Ovary (tissue), 9 donors: ENCODE data around the gene FARP2. TPM values are rescaled to one million over a fixed set of nuclear protein-coding genes. Genes with fewer than 3 reads are reported as not detected.

Experiments
- DNase-seq, 5 donors: peaks; one replicate each; pipeline ENCODE4 v3.0.0-alpha.2; 2019 to 2020
- H3K27ac ChIP-seq, 2 donors: fragments of 200-600 bp; one replicate each; pipeline versions ENCODE4 v1.5.1 to v1.8.0; 2019 to 2022
- H3K27me3 ChIP-seq: fragments of 200-600 bp; one replicate; pipeline ENCODE4 v1.8.0; 2022
- H3K36me3 ChIP-seq: fragments of 200-600 bp; sonication (generic); one replicate; pipeline ENCODE4 v1.5.1; 2019
- H3K4me1 ChIP-seq: one replicate; pipeline ENCODE4 v1.8.1; 2013; ENCODE audit warnings: mild to moderate bottlenecking, moderate library complexity; ENCODE audit not compliant: insufficient read depth
- H3K4me3 ChIP-seq: fragments of 200-600 bp; sonication (generic); one replicate; pipeline ENCODE4 v1.5.1; 2017
- H3K9me3 ChIP-seq, 2 donors: fragments of 200-600 bp in 1 of 2; sonication (generic) in 1 of 2; one replicate each; pipeline versions ENCODE4 v1.5.1 to v1.8.1; 2013 to 2019; ENCODE audit warnings: mild to moderate bottlenecking in 1 of 2, moderate library complexity in 1 of 2
- EP300 ChIP-seq: sonication (generic); formaldehyde crosslinking; IDR thresholded peaks from one replicate; pipeline ENCODE4 v1.6.1; 2017; ENCODE audit warnings: antibody characterized with exemption
- POLR2A ChIP-seq: fragments of 450-650 bp; IDR thresholded peaks from one replicate; pipeline ENCODE4 v1.6.1; 2017; ENCODE audit warnings: antibody characterized with exemption, mild to moderate bottlenecking, moderate library complexity
- WGBS, 3 donors: extraction: QIAGEN DNeasy Blood & Tissue Kit in 1 of 3; methylation state at CpG; one replicate each; pipeline versions ENCODE4 v1.1.5 to v1.1.7; 2013 to 2017; 5-methylcytosine and 5-hydroxymethylcytosine counted together
- intact Hi-C, 4 donors: fragments of 100-400 bp; cut with DNase I; formaldehyde crosslinking; loops; one replicate each; pipeline versions ENCODE4 v1.11.0 to v1.15.1; 2022 to 2023
- polyA plus RNA-seq, 2 donors: library from polyadenylated mRNA; stranded (reverse); fragments of 200-250 nt in 1 of 2; fragments of 350-450 nt in 1 of 2; fragmentation: Illumina TruSeq in 1 of 2; extraction: RNeasy Lipid Tissue Mini Kit (QIAGEN cat#74804) in 1 of 2; gene quantifications; one replicate each; pipeline ENCODE4 v1.2.3, GENCODE V29; 2013 to 2014
- total RNA-seq, 7 donors: library from RNA; depleted of rRNA in 2 of 7; stranded (reverse); fragments of >200 nt in 2 of 7; fragmentation: NEBNext Ultra II Directional in 3 of 7; extraction: Animal tissue kit (Norgen Biotek cat#: 25700) in 3 of 7; gene quantifications; one replicate each; pipeline versions ENCODE4 v1.1.0 to v1.2.4, GENCODE V29; 2016 to 2023
- TF ChIP-seq, protein P1 (sequence below), 3 donors: fragments of 450-650 bp in 2 of 3; fragments of 200-600 bp in 1 of 3; IDR thresholded peaks; one replicate each; pipeline versions ENCODE4 v1.5.1 to v1.8.0; 2016 to 2022; ENCODE audit warnings: antibody characterized with exemption in 3 of 3, mild to moderate bottlenecking in 1 of 3
- donor health status: DM: no; HTN: no; CAD: no; lungs with moderate emphysema.
- donor health status: DM: no; HTN: no; CAD: no.
- donor health status: Bipolar disorder and iron deficiency.
- donor health status: DM: yes; HTN: yes; CAD: no.
- donor health status: DM: no; HTN: no; CAD: no.
- donor health status: DM: yes; HTN: yes; CAD: no.

Gene FARP2
- total and polyA plus RNA-seq, 9 donors, result 13.5 to 62.1 (median 39.5) TPM

DNA sequence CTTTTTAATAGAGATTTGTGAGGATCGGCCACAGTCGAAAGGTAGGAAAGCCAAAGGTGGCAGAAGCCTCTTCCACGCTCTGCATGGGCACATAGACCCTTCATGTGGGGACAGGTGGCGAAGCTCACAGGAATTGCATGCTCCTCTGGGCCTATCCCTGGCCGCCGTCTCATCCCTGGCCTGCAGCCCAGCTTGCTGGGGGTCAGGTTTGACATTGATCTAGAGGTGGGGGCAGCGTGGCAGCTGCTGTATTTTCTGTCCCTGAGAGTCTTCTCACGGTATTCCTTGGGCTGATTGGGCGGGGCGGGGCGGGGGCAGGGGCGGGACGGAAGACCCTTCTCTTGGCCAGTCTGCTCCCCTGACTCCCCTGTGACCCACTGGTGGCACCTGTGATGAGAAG lies 103.4 kb downstream of the FARP2 start:
- Histone ChIP-seq H3K4me1 (no peaks in the 10 kb centered on the region), H3K4me3 (no peak overlapping the region), H3K27me3 (no peaks in the 10 kb centered on the region), H3K27ac (no peak overlapping the region), H3K36me3 (no peaks in the 10 kb centered on the region), H3K9me3 (no peaks in the 10 kb centered on the region)
- 91 to 92% (median 91%) methylated on average over 7 to 13 of the region's 13 CpGs for WGBS, 3 donors
- TF ChIP-seq POLR2A (no peak), EP300 (no peak)
- TF ChIP-seq, protein P1, sequence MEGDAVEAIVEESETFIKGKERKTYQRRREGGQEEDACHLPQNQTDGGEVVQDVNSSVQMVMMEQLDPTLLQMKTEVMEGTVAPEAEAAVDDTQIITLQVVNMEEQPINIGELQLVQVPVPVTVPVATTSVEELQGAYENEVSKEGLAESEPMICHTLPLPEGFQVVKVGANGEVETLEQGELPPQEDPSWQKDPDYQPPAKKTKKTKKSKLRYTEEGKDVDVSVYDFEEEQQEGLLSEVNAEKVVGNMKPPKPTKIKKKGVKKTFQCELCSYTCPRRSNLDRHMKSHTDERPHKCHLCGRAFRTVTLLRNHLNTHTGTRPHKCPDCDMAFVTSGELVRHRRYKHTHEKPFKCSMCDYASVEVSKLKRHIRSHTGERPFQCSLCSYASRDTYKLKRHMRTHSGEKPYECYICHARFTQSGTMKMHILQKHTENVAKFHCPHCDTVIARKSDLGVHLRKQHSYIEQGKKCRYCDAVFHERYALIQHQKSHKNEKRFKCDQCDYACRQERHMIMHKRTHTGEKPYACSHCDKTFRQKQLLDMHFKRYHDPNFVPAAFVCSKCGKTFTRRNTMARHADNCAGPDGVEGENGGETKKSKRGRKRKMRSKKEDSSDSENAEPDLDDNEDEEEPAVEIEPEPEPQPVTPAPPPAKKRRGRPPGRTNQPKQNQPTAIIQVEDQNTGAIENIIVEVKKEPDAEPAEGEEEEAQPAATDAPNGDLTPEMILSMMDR (IDR thresholded peaks at IDR 0.05), result no peak
- intact Hi-C loops, result no loop called here
- no peak for DNase-seq

DNA sequence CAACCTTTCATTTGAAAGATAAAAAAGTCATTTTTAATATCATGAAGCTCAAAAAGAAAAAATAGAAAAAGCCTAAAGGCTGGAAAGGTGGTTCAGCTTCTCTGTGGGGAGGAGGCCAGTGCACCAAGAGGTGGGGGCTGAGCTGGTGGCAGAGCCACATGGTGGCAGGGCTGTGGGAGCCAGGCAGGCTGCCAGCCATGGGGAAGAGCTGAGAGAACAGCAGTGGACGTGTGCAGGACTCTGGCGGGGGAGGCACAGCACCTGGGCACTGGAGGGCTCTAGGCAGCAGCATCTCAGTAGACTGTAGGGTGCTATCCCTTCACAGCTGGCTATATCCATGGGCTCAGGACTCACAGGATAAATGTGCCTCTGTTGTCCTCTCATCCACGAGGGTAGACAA lies 104.5 kb downstream of the FARP2 start:
- DNase-seq, result no peak
- H3K9me3 ChIP-seq, result no peaks in the 10 kb centered on the region
- no peak for TF ChIP-seq EP300
- TF ChIP-seq, protein P1 (IDR thresholded peaks at IDR 0.05), result no peak
- no peak for TF ChIP-seq POLR2A
- intact Hi-C loops, result no loop called here
- no peaks in the 10 kb centered on the region for H3K4me1 ChIP-seq
- H3K36me3 ChIP-seq, result no peaks in the 10 kb centered on the region
- no peak overlapping the region for H3K4me3 ChIP-seq
- 81 to 86% (median 83%) methylated on average over 3 of the region's 3 CpGs for WGBS, 3 donors
- H3K27ac ChIP-seq, result no peak overlapping the region
- no peaks in the 10 kb centered on the region for H3K27me3 ChIP-seq

DNA sequence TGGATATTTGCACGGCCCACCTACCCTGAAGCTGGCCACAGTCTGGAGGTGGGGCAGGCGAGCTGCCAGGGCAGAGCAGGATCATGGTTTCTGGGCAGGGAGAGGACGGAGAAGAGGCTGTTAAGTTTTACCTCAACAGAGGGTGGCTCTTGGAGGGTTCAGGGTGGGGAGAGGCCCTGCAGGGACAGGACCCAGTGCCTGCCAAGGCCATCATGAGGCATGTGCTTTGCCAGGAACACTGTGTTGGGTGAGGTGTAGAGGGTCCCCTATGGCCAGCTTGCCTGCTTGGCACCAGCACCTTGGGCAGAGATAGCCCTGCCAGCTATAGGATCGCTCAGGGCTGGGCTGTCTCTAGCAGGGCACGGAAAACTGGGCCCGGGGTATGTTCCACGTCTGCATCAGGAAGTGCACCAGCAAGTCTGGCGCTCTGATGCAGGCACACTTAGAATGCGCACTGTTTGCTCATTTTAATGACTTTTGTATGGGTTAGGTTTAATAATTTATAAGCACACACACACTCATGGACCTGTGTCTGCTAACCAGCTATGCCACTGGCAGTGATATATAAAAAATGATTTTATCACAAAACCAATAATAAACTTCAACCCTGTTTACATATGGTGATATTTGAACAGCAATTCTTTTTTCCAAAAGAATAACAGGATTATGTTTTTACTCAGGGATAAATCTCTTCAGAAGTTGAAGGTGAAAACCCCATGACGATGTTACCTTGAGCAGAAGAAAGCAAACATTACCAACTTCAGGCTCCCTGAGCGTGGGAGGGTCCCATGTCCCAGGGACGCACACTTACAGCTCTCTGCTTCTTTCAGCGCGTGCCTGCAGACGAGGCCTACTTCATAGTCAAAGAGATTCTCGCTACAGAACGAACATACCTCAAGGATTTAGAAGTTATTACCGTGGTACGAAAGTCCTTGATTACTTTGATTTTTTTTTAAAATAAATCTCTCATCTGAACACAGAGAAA lies 105.9 kb downstream of the FARP2 start:
- WGBS, 3 donors, result 85 to 86% (median 85%) methylated on average over 19 of the region's 19 CpGs

DNA sequence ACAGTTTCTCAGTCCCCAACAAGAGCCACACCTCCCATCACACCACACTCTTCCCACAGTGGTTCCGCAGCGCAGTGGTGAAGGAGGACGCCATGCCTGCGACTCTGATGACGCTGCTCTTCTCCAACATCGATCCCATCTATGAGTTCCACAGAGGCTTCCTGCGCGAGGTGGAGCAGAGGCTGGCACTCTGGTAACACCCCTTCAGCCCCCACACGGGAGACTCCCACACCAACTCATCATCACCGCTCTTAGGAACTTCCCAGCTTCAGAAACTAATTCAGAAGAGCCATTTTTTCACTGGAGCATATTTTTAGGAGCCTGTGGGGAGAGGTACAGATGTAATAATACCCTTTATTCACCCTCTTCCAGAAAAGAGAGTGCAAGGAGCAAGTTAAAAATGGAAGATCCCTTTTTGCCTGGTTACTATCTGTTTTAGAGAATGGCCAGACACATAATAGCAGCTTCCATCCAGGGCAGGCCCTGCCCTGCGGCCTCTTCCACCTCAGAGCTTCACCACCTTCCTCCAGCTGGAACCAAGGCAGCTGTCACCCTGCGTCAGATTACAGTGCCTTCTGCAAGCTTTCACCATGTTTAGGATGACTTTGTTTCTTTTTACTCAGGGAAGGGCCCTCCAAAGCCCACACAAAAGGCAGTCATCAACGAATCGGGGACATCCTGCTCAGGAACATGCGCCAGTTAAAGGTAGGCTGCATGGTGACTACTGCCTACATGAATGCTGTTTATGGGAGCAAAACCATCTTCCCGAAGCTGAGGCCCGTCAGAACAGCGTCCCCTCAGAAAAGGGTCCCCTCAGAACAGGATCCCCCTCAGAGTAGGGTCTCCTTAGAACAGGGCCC lies 107.4 kb downstream of the FARP2 start:
- Histone ChIP-seq H3K9me3 (no peaks in the 10 kb centered on the region), H3K36me3 (no peaks in the 10 kb centered on the region), H3K4me1 (no peaks in the 10 kb centered on the region), H3K4me3 (no peak overlapping the region), H3K27ac (no peak overlapping the region), H3K27me3 (no peaks in the 10 kb centered on the region)
- DNase-seq, result no peak
- WGBS, 3 donors, result 88 to 92% (median 89%) methylated on average over 18 of the region's 18 CpGs
- intact Hi-C loops, result no loop called here
- TF ChIP-seq, protein P1 (IDR thresholded peaks at IDR 0.05), result no peak
- TF ChIP-seq POLR2A (no peak), EP300 (no peak)

More for the DNA sequence above, 105.9 kb downstream of the FARP2 start:
- H3K36me3 ChIP-seq, result no peaks in the 10 kb centered on the region
- H3K9me3 ChIP-seq, result no peaks in the 10 kb centered on the region
- intact Hi-C loops, result no loop called here
- H3K27me3 ChIP-seq, result no peaks in the 10 kb centered on the region
- H3K4me3 ChIP-seq, result no peak overlapping the region
- no peak for DNase-seq
- TF ChIP-seq POLR2A (no peak), EP300 (no peak)
- TF ChIP-seq, protein P1 (IDR thresholded peaks at IDR 0.05), result no peak
- no peak overlapping the region for H3K27ac ChIP-seq
- no peaks in the 10 kb centered on the region for H3K4me1 ChIP-seq
